Activated CD4-positive, alpha-beta T cell treated with anti-CD3 and anti-CD28 coated beads, Interleukin-2, amount 50 U/mL, for 24 hours (primary cell): ENCODE results near the gene DCAF17.

ENCODE experiments used
- DNase-seq, 2 donors: peaks; one replicate each; pipeline ENCODE4 v3.0.0-alpha.2; 2020; ENCODE audit warnings: low read depth in 1 of 2, low spot score in 1 of 2

DCAF17 gene

GRCh38 chr2:171434013-171434989 lies at the start of gene DCAF17:
Gene DCAF17 (plus strand): TSS chr2:171434226. CDS start chr2:171434578, 352 bp downstream.
- DNase-seq, result peak; percentile 88 to 90

GRCh38 chr2:171386627-171387026 lies 47.4 kb upstream of the DCAF17 start:
- no peak for DNase-seq

GRCh38 chr2:171387052-171387451 lies 47.0 kb upstream of the DCAF17 start:
- no peak for DNase-seq

GRCh38 chr2:171389325-171389724 lies 44.7 kb upstream of the DCAF17 start:
- DNase-seq, result no peak

GRCh38 chr2:171389780-171390179 lies 44.2 kb upstream of the DCAF17 start:
- no peak for DNase-seq

GRCh38 chr2:171390941-171391516 lies 43.0 kb upstream of the DCAF17 start:
- DNase-seq, result no peak

- DNase-seq, result no peak
These were observed 42.5 kb upstream of the DCAF17 start for GRCh38 chr2:171391532-171391931.

GRCh38 chr2:171393487-171393886 lies 40.5 kb upstream of the DCAF17 start:
- DNase-seq, result no peak

- no peak for DNase-seq
These were observed 39.8 kb upstream of the DCAF17 start for GRCh38 chr2:171394164-171394740.

- no peak for DNase-seq
These were observed 34.7 kb upstream of the DCAF17 start for GRCh38 chr2:171399292-171399691.

- no peak for DNase-seq
These were observed 33.6 kb upstream of the DCAF17 start for GRCh38 chr2:171400395-171400794.

GRCh38 chr2:171401947-171402346 lies 32.1 kb upstream of the DCAF17 start:
- DNase-seq, result no peak

GRCh38 chr2:171402906-171403580 lies 31.0 kb upstream of the DCAF17 start:
- no peak for DNase-seq

GRCh38 chr2:171404261-171404660 lies 29.8 kb upstream of the DCAF17 start:
- DNase-seq, result no peak

- DNase-seq, result no peak
These were observed 29.3 kb upstream of the DCAF17 start for GRCh38 chr2:171404719-171405118.

- no peak for DNase-seq
These were observed 28.5 kb upstream of the DCAF17 start for GRCh38 chr2:171405546-171405945.

- DNase-seq, result no peak
These were observed 28.0 kb upstream of the DCAF17 start for GRCh38 chr2:171406044-171406443.

GRCh38 chr2:171407030-171407675 lies 26.9 kb upstream of the DCAF17 start:
- no peak for DNase-seq

GRCh38 chr2:171407676-171408044 lies 26.4 kb upstream of the DCAF17 start:
- no peak for DNase-seq

- no peak for DNase-seq
These were observed 24.5 kb upstream of the DCAF17 start for GRCh38 chr2:171409436-171409971.

GRCh38 chr2:171410101-171410500 lies 23.9 kb upstream of the DCAF17 start:
- DNase-seq, result no peak
